ENCODE measurements around the gene AQP10.
"Not testable (repeated sequence)": the region's sequence is repeated elsewhere in the genome, so short reads cannot be mapped to it uniquely, and the experiment has no call there.

The AQP10 gene, protein sequence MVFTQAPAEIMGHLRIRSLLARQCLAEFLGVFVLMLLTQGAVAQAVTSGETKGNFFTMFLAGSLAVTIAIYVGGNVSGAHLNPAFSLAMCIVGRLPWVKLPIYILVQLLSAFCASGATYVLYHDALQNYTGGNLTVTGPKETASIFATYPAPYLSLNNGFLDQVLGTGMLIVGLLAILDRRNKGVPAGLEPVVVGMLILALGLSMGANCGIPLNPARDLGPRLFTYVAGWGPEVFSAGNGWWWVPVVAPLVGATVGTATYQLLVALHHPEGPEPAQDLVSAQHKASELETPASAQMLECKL

GRCh38 chr1:154320882-154321608 lies at the start of gene AQP10:
Gene AQP10, plus strand, starts transcription at chr1:154321093. Its CDS starts 63 bp downstream, at chr1:154321156.
- H3K27me3 Mint-ChIP-seq, result peaks cover 57% of the 10 kb centered on the region
- H3K27ac Mint-ChIP-seq, result no peak within 1 kb of the TSS
- no peaks in the 10 kb centered on the region for H3K9me3 Mint-ChIP-seq
- no peak within 1 kb of the TSS for H3K4me3 Mint-ChIP-seq
- no peaks in the 10 kb centered on the region for H3K36me3 Mint-ChIP-seq (ENCODE audit: low read depth)
- peaks cover 19% of the 10 kb centered on the region for H3K4me1 Mint-ChIP-seq (ENCODE audit: low read depth)
- intact Hi-C loops (cut with micrococcal nuclease), result no loop called here

- Mint-ChIP-seq H3K4me3 (peak within 1 kb of the TSS; percentile 89), H3K9me3 (no peaks in the 10 kb centered on the region), H3K36me3 (ENCODE audit: low read depth) (peaks cover 71% of the 10 kb centered on the region), H3K27ac (peak within 1 kb of the TSS; percentile 97), H3K27me3 (no peaks in the 10 kb centered on the region), H3K4me1 (ENCODE audit: low read depth) (peaks cover 40% of the 10 kb centered on the region)
- intact Hi-C loops (cut with micrococcal nuclease), result loop anchor here (1.0 to 5.0 kb wide), 4 partner anchors 52 to 275 kb away; partner anchors contain the start of gene UBAP2L
Measured at GRCh38 chr1:154272217-154272998, 48.5 kb upstream of the AQP10 start, which contains the start of gene HAX1. Gene HAX1, plus strand, starts transcription at chr1:154272629. Its CDS starts 95 bp downstream, at chr1:154272724.

GRCh38 chr1:154272999-154273563 lies 47.8 kb upstream of the AQP10 start:
- Mint-ChIP-seq H3K36me3 (ENCODE audit: low read depth) (peaks cover 64% of the 10 kb centered on the region), H3K27ac (peak overlapping the region; percentile 97), H3K4me3 (peak overlapping the region; percentile 89), H3K27me3 (no peaks in the 10 kb centered on the region), H3K9me3 (no peaks in the 10 kb centered on the region), H3K4me1 (ENCODE audit: low read depth) (peaks cover 40% of the 10 kb centered on the region)
- intact Hi-C loops (cut with micrococcal nuclease), result loop anchor here (1.0 to 5.0 kb wide), 4 partner anchors 53 to 274 kb away; partner anchors contain the start of gene UBAP2L

DNA sequence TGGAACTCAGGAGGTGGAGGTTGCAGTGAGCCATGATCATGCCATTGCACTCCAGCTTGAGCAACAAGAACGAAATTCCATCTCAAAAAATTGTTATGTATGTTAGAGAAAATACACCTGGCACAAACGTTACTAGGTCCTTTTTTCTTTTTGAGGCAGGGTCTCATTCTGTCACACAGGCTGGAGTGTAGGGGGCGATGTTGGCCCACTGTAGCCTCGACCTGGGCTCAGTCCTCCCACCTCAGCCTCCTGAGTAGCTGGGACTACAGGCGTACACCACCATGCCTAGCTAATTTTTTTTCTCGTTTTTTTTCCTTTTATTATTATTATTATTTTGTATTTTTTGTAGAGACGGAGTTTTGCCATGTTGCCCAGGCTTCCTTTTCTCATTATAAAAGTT lies 44.1 kb upstream of the AQP10 start:
- peaks cover 32% of the 10 kb centered on the region for H3K36me3 Mint-ChIP-seq (ENCODE audit: low read depth)
- no peak overlapping the region for H3K27ac Mint-ChIP-seq
- H3K9me3 Mint-ChIP-seq, result no peaks in the 10 kb centered on the region
- intact Hi-C loops (cut with micrococcal nuclease), result no loop called here
- H3K27me3 Mint-ChIP-seq, result no peaks in the 10 kb centered on the region
- H3K4me3 Mint-ChIP-seq, result no peak overlapping the region
- peaks cover 14% of the 10 kb centered on the region for H3K4me1 Mint-ChIP-seq (ENCODE audit: low read depth)

GRCh38 chr1:154287591-154287990 lies 33.3 kb upstream of the AQP10 start:
- H3K36me3 Mint-ChIP-seq (ENCODE audit: low read depth); H3K4me3 Mint-ChIP-seq; H3K27ac Mint-ChIP-seq; intact Hi-C loops (cut with micrococcal nuclease); H3K9me3 Mint-ChIP-seq; H3K4me1 Mint-ChIP-seq (ENCODE audit: low read depth): not testable (repeated sequence)
- peaks cover 24% of the 10 kb centered on the region for H3K27me3 Mint-ChIP-seq

DNA sequence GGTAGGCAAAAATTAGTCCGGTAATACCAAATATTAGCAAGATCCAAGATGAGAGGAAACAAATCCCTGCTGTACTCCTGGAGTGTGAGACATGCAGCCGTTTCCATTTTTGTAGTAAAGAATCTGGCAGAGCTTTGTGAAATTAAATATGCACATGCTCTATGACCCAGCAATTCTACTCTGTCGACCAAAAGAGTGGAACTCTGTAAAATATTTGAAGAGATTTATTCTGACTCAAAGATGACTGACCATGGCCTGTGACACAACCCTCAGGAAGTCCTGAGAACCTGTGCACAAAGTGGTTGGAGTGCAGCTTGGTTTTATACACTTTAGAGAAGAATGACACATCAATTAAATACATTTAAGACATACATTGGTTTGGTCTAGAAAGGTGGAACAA lies 32.2 kb upstream of the AQP10 start:
- intact Hi-C loops (cut with micrococcal nuclease), result no loop called here
- Mint-ChIP-seq H3K27me3 (peaks cover 27% of the 10 kb centered on the region), H3K9me3 (peaks cover 8% of the 10 kb centered on the region), H3K27ac (no peak overlapping the region), H3K4me1 (ENCODE audit: low read depth) (no peaks in the 10 kb centered on the region), H3K36me3 (ENCODE audit: low read depth) (no peaks in the 10 kb centered on the region), H3K4me3 (no peak overlapping the region)

- Mint-ChIP-seq H3K4me1 (ENCODE audit: low read depth) (no peaks in the 10 kb centered on the region), H3K4me3 (no peak overlapping the region), H3K27me3 (peaks cover 27% of the 10 kb centered on the region), H3K27ac (no peak overlapping the region), H3K36me3 (ENCODE audit: low read depth) (no peaks in the 10 kb centered on the region), H3K9me3 (peaks cover 26% of the 10 kb centered on the region)
- intact Hi-C loops (cut with micrococcal nuclease), result no loop called here
Measured at GRCh38 chr1:154290921-154291320, 30.0 kb upstream of the AQP10 start.

DNA sequence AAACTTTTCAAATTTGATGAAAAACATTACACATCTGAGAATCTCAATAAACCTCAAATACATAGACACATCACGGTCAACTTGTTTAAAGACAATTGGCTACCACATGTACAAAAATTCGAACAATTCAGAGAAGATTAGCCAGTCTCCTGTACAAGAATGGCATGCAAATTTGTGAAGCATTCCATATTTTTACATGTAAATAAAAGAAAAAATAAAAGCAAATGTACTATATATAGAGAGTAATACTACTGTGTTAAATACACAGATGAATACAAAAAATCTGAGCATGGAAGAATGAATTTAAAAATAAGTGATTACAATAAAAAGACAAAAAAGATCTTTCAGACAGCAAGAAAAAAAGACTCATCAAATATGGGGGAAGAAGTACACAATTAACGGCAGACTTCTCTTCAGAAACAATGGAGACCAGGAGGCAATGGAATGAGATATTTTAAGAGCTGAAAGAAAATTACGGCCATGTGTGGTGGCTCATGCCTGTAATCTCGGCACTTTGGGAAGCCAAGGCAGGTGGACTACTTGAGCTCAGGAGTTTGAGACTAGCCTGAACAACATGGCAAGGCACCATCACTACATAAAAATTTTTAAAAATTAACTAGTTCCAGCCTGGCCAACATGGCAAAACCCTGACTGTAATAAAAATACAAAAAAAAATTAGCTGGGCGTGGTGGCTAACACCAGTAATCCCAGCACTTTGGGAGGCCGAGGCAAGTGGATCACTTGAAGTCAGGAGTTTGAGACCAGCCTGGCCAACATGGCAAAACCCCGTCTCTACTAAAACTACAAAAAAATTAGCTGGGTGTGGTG lies 25.3 kb upstream of the AQP10 start:
- Mint-ChIP-seq H3K9me3 (peaks cover 27% of the 10 kb centered on the region), H3K36me3 (ENCODE audit: low read depth) (no peaks in the 10 kb centered on the region), H3K4me1 (ENCODE audit: low read depth) (no peaks in the 10 kb centered on the region), H3K4me3 (no peak overlapping the region), H3K27ac (no peak overlapping the region), H3K27me3 (peaks cover 21% of the 10 kb centered on the region)
- intact Hi-C loops (cut with micrococcal nuclease), result no loop called here

DNA sequence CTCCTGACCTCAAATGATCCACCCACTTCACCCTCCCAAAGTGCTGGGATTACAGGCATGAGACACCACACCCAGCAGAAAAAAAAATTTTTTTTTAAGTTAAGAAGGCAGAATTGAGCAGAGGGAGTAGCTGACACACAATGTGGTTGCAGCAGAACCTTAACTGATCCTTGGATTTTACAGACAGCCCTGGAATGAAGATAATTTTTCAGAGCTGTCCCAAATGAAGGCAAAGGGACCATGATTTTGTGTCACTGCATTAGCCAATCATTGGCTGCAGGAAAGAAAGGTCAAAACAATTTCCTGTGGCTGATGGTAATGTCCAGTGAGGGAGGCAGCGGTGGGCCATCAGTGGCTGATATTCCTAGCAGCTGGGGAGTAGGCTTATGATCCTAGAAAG lies 19.3 kb upstream of the AQP10 start:
- Mint-ChIP-seq H3K4me3 (no peak overlapping the region), H3K9me3 (no peaks in the 10 kb centered on the region), H3K4me1 (ENCODE audit: low read depth) (no peaks in the 10 kb centered on the region), H3K36me3 (ENCODE audit: low read depth) (no peaks in the 10 kb centered on the region), H3K27me3 (peaks cover 15% of the 10 kb centered on the region), H3K27ac (no peak overlapping the region)
- intact Hi-C loops (cut with micrococcal nuclease), result loop anchor here (10.0 kb wide), 1 partner anchor 277 kb away; no protein-coding TSS in a partner anchor

GRCh38 chr1:154304664-154305337 lies 16.1 kb upstream of the AQP10 start:
- H3K27ac Mint-ChIP-seq, result no peak overlapping the region

DNA sequence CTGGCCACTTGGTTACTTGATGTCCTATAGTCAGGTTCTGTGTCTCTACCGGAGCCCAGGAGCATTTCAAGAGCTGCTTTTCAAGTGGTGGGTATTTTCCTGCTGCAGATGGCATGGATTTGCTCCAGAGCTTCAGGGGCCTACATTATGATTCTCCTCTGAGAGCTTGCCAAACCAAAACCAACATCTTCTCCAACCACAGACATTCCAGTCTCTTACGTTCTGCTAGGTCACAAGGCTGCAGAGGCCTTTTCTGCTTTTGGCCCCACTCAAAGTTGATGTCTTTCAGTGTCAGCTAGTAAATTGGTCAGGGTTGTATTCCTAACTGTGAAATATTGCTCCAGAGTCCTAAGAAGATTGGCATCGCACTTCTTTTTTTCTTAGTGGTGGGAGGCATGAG lies 14.7 kb upstream of the AQP10 start:
- Mint-ChIP-seq H3K4me3 (no peak overlapping the region), H3K27ac (no peak overlapping the region), H3K36me3 (ENCODE audit: low read depth) (no peaks in the 10 kb centered on the region), H3K4me1 (ENCODE audit: low read depth) (no peaks in the 10 kb centered on the region), H3K9me3 (no peaks in the 10 kb centered on the region), H3K27me3 (peaks cover 8% of the 10 kb centered on the region)
- intact Hi-C loops (cut with micrococcal nuclease), result loop anchor here (10.0 kb wide), 1 partner anchor 281 kb away; no protein-coding TSS in a partner anchor

More at GRCh38 chr1:154304664-154305337, 16.1 kb upstream of the AQP10 start:
- intact Hi-C loops (cut with micrococcal nuclease), result loop anchor here (10.0 kb wide), 1 partner anchor 280 kb away; no protein-coding TSS in a partner anchor
- Mint-ChIP-seq H3K4me1 (ENCODE audit: low read depth) (no peaks in the 10 kb centered on the region), H3K36me3 (ENCODE audit: low read depth) (no peaks in the 10 kb centered on the region), H3K27me3 (peaks cover 8% of the 10 kb centered on the region), H3K9me3 (no peaks in the 10 kb centered on the region), H3K4me3 (no peak overlapping the region)

DNA sequence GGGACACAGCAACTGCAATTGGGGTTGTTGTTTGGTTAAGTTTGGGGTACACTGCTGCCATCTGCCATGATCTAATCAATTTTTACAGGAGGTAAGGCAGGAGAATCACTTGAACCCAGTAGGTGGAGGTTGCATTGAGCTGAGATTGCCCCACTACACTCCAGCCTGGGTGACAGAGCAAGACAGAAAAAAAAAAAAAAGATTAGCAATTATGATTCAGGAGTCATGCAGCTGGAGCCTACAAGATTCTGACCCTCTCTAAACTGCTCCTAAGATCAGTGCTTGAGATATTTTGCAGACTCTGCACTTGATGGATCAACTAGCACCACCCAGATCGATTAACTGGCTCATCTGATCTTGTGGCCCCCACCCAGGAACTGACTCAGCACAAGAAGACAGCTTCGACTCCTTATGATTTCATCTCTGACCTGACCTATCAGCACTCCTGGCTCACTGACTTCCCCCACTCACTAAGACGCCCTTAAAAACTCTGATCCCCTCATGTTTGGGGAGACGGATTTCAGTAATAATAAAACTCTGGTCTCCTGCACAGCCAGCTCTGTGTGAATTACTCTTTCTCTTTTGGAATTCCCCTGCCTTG lies 13.1 kb upstream of the AQP10 start:
- not testable (repeated sequence) for H3K27ac Mint-ChIP-seq; H3K4me1 Mint-ChIP-seq (ENCODE audit: low read depth); H3K27me3 Mint-ChIP-seq; H3K4me3 Mint-ChIP-seq; H3K36me3 Mint-ChIP-seq (ENCODE audit: low read depth); H3K9me3 Mint-ChIP-seq
- intact Hi-C loops (cut with micrococcal nuclease), result loop anchor here (10.0 kb wide), 1 partner anchor 283 kb away; no protein-coding TSS in a partner anchor

Data from dendritic cell treated with granulocyte-macrophage colony-stimulating factor and Interleukin-4, amounts not matched to agents 40 ng/mL and 50 ng/mL, for 4 days (primary cell).